BLaER1 (cell line): Measurements from ENCODE around the gene CCSAP.
"Not testable (repeated sequence)": the region's sequence is repeated elsewhere in the genome, so short reads cannot be mapped to it uniquely, and the experiment has no call there.

ENCODE experiments used
- H3K27ac ChIP-seq: shearing (Covaris generic); formaldehyde crosslinking; 2 replicates; pipeline ENCODE4 v1.8.1; 2022
- H3K27me3 ChIP-seq: shearing (Covaris generic); formaldehyde crosslinking; 2 replicates; pipeline ENCODE4 v1.8.1; 2022
- H3K36me3 ChIP-seq: shearing (Covaris generic); formaldehyde crosslinking; 2 replicates; pipeline ENCODE4 v1.8.1; 2022
- H3K4me1 ChIP-seq: shearing (Covaris generic); formaldehyde crosslinking; 2 replicates; pipeline ENCODE4 v1.8.1; 2022
- H3K4me2 ChIP-seq: shearing (Covaris generic); formaldehyde crosslinking; 2 replicates; pipeline ENCODE4 v1.8.1; 2022
- H3K4me3 ChIP-seq: shearing (Covaris generic); formaldehyde crosslinking; 2 replicates; pipeline ENCODE4 v1.8.1; 2022
- H3K9ac ChIP-seq: shearing (Covaris generic); formaldehyde crosslinking; 2 replicates; pipeline ENCODE4 v1.8.1; 2022
- H3K9me3 ChIP-seq: shearing (Covaris generic); formaldehyde crosslinking; 2 replicates; pipeline ENCODE4 v1.8.1; 2022
- H4K20me1 ChIP-seq: shearing (Covaris generic); formaldehyde crosslinking; 2 replicates; pipeline ENCODE4 v1.8.1; 2022
- Cebpa-rat ChIP-seq: shearing (Covaris generic); IDR thresholded peaks from 2 replicates; pipeline ENCODE4 v1.8.1; 2022

CCSAP gene

DNA sequence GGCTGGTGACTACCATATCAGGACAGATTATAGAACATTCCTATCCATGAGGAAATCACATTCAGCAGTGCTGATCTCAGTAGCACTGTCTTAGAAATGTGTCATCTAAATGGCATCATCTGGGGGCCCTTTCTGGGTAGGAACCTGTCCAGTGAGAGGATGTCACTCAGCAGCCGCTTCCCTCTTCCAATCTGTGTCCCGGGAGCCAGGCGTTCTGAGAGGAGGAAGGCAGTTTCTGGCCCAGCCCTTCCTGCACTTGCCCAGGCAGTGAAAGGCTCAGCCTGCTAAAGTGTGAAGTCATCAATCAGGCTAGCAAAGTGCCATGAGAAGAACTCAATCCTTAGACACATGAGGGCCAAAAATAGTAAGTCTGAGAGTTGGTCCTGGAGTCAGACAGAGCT is 46.3 kb downstream of the CCSAP start:
- no peak for TF ChIP-seq Cebpa-rat
- no peaks in the 10 kb centered on the region for H3K9me3 ChIP-seq
- no peak overlapping the region for H3K27ac ChIP-seq
- no peaks in the 10 kb centered on the region for H3K27me3 ChIP-seq
- no peak overlapping the region for H3K4me3 ChIP-seq
- H3K36me3 ChIP-seq: peaks cover 26% of the 10 kb centered on the region
- H4K20me1 ChIP-seq: no peaks in the 10 kb centered on the region
- H3K9ac ChIP-seq: no peak overlapping the region
- no peak overlapping the region for H3K4me2 ChIP-seq
- H3K4me1 ChIP-seq: no peaks in the 10 kb centered on the region

- TF ChIP-seq Cebpa-rat: no peak
- Histone ChIP-seq H3K27ac (no peak overlapping the region), H3K4me3 (no peak overlapping the region), H3K4me1 (no peaks in the 10 kb centered on the region), H3K9me3 (no peaks in the 10 kb centered on the region), H3K27me3 (no peaks in the 10 kb centered on the region), H4K20me1 (no peaks in the 10 kb centered on the region), H3K36me3 (peaks cover 24% of the 10 kb centered on the region), H3K9ac (no peak overlapping the region), H3K4me2 (no peak overlapping the region)
Observed at GRCh38 chr1:229295745-229296144, 47.1 kb downstream of the CCSAP start.

DNA sequence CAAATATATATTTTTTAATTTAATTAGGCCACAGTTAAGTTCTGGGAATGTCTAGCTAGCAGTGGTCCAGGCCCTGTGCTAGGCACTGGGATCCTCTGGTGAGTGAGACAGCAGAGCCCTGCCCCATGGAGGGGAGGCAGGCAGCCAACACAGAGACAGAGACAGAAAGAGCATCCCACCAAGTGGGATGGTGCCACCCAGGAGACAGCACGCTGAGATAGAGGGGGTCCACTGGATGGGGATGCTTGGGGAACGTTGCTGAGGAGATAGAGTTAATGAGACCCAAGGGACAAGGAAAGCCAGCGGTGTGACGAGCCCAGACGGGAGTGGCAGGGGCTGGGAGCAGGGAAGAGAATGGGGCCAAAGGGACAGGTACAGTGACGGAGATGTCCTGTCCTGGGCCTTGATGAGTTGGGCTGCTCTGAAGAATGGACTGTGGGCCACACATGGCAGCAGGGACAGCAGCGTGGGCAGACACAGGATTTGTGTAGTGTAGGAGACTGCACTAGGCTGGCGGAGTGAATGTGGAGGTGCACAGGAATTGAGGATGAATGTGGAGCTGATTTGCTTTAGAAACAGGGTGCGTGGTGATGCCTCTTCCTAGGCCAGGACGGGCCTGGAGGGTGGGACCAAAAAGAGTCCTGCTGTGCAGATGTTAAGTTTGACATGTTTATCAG is 49.2 kb downstream of the CCSAP start:
- no peaks in the 10 kb centered on the region for H3K4me1 ChIP-seq
- no peak overlapping the region for H3K27ac ChIP-seq
- no peaks in the 10 kb centered on the region for H3K9me3 ChIP-seq
- TF ChIP-seq Cebpa-rat: no peak
- no peaks in the 10 kb centered on the region for H3K27me3 ChIP-seq
- H3K4me3 ChIP-seq: no peak overlapping the region
- peaks cover 4% of the 10 kb centered on the region; the same call in 1 of the 2 replicates for H3K36me3 ChIP-seq
- H4K20me1 ChIP-seq: no peaks in the 10 kb centered on the region
- H3K4me2 ChIP-seq: no peak overlapping the region
- no peak overlapping the region for H3K9ac ChIP-seq

- H3K4me2 ChIP-seq, H3K27me3 ChIP-seq, H4K20me1 ChIP-seq, H3K9ac ChIP-seq, H3K9me3 ChIP-seq, H3K4me1 ChIP-seq, H3K4me3 ChIP-seq, H3K36me3 ChIP-seq, H3K27ac ChIP-seq: not testable (repeated sequence)
Observed at GRCh38 chr1:229291686-229292085, 51.2 kb downstream of the CCSAP start.

- Histone ChIP-seq H4K20me1 (peaks cover 8% of the 10 kb centered on the region; the same call in 1 of the 2 replicates), H3K36me3 (no peaks in the 10 kb centered on the region), H3K9ac (no peak overlapping the region), H3K27me3 (no peaks in the 10 kb centered on the region), H3K4me2 (no peak overlapping the region), H3K27ac (no peak overlapping the region), H3K4me1 (no peaks in the 10 kb centered on the region), H3K4me3 (no peak overlapping the region), H3K9me3 (no peaks in the 10 kb centered on the region)
- TF ChIP-seq Cebpa-rat: no peak
Observed at GRCh38 chr1:229288516-229288915, 54.3 kb downstream of the CCSAP start.

DNA sequence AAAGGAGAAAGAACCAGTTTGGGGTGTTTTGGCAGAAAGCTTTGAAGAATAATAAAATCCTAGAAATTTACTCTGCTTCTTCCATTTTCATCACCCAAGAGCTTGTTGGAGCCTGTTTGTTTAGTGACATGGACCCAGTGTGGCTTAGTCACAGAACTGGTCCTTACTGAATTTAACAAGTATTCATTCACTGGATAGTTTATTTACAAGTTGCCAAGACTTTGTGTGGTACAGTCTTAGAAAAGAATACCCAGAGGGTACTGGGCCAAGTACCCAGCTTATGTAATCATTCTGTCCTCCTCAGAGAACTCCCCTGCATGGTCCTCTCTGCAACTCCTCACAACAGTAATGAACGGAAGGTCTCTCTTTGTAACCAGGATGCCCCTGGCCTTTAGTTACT is 55.6 kb downstream of the CCSAP start:
- no peak for TF ChIP-seq Cebpa-rat
- Histone ChIP-seq H3K4me3 (no peak overlapping the region), H4K20me1 (peaks cover 16% of the 10 kb centered on the region; the same call in 1 of the 2 replicates), H3K9ac (no peak overlapping the region), H3K4me2 (no peak overlapping the region), H3K27ac (no peak overlapping the region), H3K9me3 (no peaks in the 10 kb centered on the region), H3K4me1 (no peaks in the 10 kb centered on the region), H3K27me3 (no peaks in the 10 kb centered on the region), H3K36me3 (no peaks in the 10 kb centered on the region)

DNA sequence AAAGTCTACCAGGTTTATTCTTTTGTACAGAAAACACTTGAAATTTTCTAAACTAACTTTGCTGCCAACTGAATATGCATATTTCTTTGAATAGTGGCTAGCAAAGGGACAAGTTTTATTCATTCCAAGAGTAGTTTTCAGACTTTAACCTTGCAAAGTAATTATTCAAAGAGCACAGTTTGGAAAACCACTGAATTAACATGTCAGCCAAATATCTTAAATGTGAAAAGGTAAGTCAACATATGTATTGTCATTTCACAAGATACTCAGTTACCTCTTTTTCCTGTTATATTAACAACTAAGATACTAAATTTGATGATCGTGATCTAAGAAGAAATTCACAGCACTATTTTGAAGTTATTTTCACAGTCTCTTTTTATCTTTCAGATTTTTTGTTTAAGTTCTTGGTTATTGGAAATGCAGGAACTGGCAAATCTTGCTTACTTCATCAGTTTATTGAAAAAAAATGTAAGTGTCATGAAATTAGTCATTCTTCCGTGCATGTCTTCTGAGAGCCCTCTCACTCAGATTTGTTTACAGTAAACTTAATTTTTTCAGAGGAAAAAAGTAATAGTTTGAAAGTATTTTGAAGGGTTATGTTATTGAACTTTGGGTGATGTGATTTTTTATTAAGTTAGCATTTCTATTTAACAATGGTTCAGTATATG is 56.6 kb downstream of the CCSAP start:
- Histone ChIP-seq H3K4me2 (no peak overlapping the region), H3K9me3 (no peaks in the 10 kb centered on the region), H4K20me1 (peaks cover 16% of the 10 kb centered on the region; the same call in 1 of the 2 replicates), H3K36me3 (no peaks in the 10 kb centered on the region), H3K4me1 (no peaks in the 10 kb centered on the region), H3K27ac (no peak overlapping the region), H3K4me3 (no peak overlapping the region), H3K27me3 (no peaks in the 10 kb centered on the region), H3K9ac (no peak overlapping the region)
- TF ChIP-seq Cebpa-rat: no peak

DNA sequence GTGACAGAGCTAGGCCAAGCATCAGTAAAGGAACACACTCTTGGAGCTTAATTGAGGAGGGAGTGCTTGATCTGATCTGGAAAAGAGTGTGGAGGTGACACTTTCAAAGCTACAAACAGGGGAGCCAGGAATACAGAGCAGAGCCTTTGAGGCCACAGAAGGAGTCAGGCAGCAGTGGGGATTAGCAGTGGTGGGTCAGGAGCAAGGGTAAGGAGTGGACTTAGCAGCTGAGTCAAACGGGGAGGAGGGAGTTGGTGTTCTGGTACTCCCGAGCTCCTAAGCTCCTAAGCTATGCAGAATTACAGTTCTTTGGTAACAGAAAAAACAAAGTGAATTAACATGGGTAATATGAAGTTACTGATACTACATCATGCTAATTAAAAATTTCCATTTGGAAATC is 57.4 kb downstream of the CCSAP start:
- no peak overlapping the region for H3K9ac ChIP-seq
- no peak overlapping the region for H3K27ac ChIP-seq
- H3K9me3 ChIP-seq: no peaks in the 10 kb centered on the region
- no peak overlapping the region for H3K4me2 ChIP-seq
- peaks cover 16% of the 10 kb centered on the region; the same call in 1 of the 2 replicates for H4K20me1 ChIP-seq
- no peak overlapping the region for H3K4me3 ChIP-seq
- no peaks in the 10 kb centered on the region for H3K36me3 ChIP-seq
- no peak for TF ChIP-seq Cebpa-rat
- H3K27me3 ChIP-seq: no peaks in the 10 kb centered on the region
- no peaks in the 10 kb centered on the region for H3K4me1 ChIP-seq

GRCh38 chr1:229284887-229285286 is 58.0 kb downstream of the CCSAP start:
- Histone ChIP-seq H3K27ac (no peak overlapping the region), H3K9me3 (no peaks in the 10 kb centered on the region), H4K20me1 (peaks cover 21% of the 10 kb centered on the region; the same call in 1 of the 2 replicates), H3K4me3 (no peak overlapping the region), H3K27me3 (no peaks in the 10 kb centered on the region), H3K9ac (no peak overlapping the region), H3K36me3 (no peaks in the 10 kb centered on the region), H3K4me2 (no peak overlapping the region), H3K4me1 (no peaks in the 10 kb centered on the region)
- TF ChIP-seq Cebpa-rat: no peak

DNA sequence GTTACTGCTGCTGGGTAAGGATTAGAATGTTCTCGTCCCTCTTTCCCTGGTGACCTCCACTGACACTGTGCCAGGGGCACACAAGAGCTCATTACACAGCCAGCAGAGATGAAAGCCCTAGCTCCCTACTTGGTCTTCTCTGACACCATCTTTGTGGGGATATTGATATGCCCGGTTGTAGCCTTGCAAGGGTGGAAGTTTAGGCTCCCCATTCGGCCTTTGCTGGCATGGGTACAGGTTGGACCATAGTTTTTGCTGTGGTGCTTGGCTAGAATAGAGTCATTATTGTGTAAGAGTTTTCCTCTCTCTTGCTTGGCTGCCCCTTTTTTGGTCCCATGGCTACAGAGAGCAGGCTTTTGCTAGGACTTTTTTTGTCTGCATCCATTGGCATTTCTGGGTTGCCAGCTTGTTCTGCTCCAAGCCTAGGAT is 59.6 kb downstream of the CCSAP start:
- no peaks in the 10 kb centered on the region for H3K4me1 ChIP-seq
- no peak overlapping the region for H3K9ac ChIP-seq
- peaks cover 36% of the 10 kb centered on the region for H4K20me1 ChIP-seq
- no peak overlapping the region for H3K4me2 ChIP-seq
- no peaks in the 10 kb centered on the region for H3K36me3 ChIP-seq
- H3K27ac ChIP-seq: no peak overlapping the region
- H3K27me3 ChIP-seq: no peaks in the 10 kb centered on the region
- TF ChIP-seq Cebpa-rat: no peak
- no peaks in the 10 kb centered on the region for H3K9me3 ChIP-seq
- H3K4me3 ChIP-seq: no peak overlapping the region
